Renal cortex interstitium (tissue), 11 donors: ENCODE results near the gene PES1. TPM values are rescaled to one million over a fixed set of nuclear protein-coding genes. Genes with fewer than 3 reads are reported as not detected.
"Not testable (repeated sequence)": the region's sequence is repeated elsewhere in the genome, so short reads cannot be mapped to it uniquely, and the experiment has no call there.

ENCODE experiments used
- DNase-seq, 11 donors: peaks; one replicate each; pipeline ENCODE4 v3.0.0-alpha.2; 2013; ENCODE audit warnings: low read depth in 9 of 11, low spot score in 4 of 11; ENCODE audit errors: extremely low read depth in 1 of 11
- polyA plus RNA-seq, 3 donors: library from polyadenylated mRNA; unstranded; fragments of 120-200 nt; gene quantifications; one replicate each; pipeline ENCODE4 v1.2.1, GENCODE V29; 2013; ENCODE audit not compliant: insufficient read length in 3 of 3

Gene PES1
- polyA plus RNA-seq, 3 donors = 75.6 to 80.6 (median 77.4) TPM

DNA sequence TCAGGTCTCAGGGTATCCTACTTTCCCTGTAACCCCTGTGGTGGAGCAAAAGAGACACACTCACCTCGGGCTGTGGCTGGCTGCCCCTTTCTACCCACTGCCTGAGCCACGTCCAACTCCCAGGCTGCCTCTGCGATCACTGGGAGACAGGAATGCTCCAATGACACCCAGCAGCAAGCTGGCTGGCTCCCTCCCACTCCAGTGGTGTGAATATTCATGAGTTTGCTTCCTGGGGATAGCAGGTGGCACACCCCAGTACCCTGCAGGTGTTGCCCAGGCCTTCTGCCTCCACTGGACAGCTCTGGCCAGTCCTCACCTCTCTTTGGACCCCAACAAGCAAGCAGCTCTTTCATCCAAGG lies 27.0 kb downstream of the PES1 start:
- no peak for DNase-seq

DNA sequence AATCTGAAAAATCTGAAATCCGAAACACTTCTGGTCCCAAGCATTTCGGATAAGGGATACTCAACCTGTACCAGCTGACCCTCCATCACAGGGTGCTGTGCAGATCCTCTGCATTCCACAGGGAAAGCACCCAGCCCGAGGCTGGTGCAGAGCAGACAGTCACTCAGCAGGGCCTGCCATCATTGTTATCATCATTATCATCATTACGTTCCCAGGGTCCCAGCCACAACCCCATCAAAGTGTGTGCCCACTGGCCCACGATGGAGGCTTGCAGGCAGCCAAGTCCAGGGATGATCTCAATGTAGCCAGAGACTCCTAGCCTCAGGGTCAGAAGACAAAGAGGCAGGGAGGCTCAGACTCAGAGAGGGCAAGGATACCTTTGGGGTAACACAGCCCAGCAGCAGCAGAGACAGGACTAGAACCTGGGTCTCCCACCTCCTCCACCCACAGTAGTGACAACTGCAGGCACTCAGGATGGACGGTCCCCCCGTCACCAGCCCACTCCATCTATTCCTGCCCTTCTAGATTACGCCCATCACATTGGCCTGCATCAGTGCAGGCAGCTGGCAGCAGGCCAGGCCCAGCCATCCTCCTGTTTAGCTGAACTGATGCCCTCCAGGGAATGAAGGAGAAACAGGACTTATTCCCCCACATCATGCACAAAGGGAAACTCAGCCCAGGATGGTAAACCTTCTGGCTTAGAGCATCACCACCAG lies 27.5 kb downstream of the PES1 start:
- DNase-seq = no peak

DNA sequence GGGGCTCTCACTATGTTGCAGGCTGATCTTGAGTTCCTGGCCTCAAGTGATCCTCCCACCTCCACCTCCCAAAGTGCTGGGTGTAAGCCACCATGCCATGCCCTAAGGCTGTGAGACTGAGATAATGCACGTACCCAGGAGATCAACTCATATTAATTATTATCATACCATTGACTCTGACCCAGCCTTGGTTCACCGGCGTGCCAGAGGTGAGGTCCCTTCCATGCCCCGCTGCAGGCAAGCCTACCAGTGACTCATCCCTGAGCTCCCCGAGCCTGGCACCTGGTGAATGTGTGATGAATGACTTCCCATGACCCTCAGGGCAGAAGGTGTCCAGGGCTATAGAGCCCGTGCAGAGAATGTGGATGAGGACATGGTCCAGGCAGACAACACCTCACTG lies 29.3 kb downstream of the PES1 start:
- no peak for DNase-seq

DNA sequence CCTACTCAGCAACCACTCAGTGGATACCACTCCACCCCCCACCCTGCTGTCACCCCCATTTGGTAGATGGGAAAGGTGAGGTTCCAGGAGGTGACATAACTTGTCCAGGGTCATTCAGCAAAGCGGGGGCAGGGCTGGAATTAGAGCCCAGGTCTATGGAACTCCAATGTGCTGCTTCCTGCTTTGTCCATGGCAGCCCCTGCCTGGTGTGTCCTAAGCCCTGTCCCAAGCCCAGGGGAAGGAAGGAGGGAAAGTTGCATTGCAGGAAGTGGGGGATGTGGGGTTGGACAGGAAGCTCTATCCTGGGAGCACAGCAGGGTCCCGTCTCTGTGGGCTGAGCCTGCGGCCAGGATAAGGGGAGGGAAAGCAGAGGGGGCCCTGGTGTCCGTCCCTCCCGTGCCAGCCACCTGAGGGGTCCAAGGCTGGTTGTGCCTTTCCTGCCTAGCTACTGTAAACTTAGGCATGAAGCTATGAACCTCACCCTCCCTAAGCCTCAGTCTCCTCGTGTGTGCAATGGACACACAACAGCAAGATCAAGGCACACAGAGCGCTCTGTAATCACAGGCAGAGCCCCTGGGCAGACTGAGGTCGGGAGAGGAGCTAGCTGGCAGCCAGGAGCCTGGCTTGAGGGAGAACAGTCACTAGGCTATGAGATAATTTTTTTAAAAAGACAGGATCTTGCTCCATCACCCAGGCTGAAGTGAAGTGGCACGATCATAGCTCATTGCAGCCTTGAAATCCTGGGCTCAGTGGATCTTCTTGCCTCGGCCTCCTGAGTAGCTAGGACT lies 30.1 kb downstream of the PES1 start:
- no peak for DNase-seq

DNA sequence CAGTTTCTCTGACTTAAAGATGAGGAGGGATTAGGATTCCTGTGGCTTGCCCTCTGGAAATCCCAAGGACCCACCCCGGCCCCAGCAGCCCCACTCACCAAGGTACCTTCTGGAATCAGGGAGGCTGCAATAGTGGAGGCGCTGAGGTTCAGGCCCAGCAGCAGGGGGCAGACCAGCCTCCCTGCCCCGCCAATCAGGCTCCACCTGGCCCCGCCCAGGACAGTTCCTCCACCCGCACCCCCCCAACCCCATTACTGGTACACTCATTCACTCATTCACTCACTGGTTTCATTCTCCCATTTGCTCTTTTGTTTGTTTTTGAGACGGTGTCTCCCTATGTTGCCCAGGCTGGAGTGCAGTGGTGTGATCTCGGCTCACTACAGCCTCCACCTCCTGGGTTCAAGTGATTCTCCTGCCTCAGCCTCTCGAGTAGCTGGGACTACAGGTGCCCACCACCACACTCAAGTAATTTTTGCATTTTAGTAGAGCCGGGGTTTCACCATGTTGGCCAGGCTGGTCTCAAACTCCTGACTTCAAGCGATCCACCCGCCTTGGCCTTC lies 31.0 kb downstream of the PES1 start:
- not testable (repeated sequence) for DNase-seq

DNA sequence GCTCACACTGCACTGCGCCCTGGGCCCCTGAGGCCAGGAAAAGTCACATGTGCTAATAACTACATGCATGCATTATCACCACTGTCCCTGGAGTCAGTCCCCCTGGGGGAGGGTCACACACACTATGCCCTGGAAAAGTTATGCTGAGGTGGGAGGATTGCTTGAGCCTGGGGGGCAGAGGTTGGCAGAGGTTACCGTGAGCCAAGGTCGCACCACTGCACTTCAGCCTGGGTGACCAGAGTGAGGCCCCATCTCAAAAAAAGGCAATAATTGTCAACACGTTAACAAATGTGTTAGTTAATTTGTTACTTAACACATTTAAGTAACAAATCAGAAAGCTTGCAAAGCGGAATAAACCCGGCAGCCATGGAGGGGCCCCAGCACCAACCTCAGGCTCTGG lies 31.8 kb downstream of the PES1 start:
- no peak for DNase-seq

DNA sequence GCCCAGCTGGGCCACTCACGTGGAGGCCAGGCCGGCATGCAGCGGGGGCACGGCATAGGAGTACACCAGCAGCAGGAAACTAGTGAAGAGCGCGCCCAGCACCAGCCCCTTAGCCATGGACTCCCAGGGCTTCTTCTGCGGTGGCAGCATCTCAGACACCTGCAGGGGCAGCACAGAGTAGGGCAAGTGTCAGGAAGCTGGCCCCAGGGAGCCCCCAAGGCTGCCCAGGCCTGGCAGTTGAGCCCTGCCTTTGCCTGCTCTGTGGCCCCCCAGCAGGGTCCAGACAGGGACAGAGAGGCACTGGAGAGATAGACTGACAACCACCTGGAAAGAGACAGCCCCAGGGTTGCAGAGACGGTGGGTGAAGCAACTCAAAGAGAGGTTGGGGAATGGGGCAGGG lies 34.5 kb downstream of the PES1 start:
- no peak for DNase-seq

DNA sequence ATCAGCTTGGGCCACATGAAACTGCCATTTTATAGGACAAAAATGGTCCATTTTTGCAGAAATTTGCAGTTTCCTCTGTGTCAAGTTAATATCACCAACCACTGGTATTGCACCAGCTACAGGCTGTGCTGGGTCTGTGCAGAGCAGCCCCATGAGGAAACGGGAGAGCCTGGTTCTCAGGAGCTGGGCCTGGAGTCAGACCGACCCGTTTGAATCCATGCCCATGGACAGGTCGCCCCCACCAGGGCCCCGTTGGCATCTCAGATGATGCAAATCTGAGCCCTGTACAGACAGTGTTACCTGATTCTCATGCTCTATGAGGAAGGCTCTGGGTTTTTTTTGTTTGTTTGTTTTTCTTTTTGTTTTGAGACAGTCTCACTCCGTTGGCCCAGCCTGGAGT lies 35.3 kb downstream of the PES1 start:
- DNase-seq = no peak

DNA sequence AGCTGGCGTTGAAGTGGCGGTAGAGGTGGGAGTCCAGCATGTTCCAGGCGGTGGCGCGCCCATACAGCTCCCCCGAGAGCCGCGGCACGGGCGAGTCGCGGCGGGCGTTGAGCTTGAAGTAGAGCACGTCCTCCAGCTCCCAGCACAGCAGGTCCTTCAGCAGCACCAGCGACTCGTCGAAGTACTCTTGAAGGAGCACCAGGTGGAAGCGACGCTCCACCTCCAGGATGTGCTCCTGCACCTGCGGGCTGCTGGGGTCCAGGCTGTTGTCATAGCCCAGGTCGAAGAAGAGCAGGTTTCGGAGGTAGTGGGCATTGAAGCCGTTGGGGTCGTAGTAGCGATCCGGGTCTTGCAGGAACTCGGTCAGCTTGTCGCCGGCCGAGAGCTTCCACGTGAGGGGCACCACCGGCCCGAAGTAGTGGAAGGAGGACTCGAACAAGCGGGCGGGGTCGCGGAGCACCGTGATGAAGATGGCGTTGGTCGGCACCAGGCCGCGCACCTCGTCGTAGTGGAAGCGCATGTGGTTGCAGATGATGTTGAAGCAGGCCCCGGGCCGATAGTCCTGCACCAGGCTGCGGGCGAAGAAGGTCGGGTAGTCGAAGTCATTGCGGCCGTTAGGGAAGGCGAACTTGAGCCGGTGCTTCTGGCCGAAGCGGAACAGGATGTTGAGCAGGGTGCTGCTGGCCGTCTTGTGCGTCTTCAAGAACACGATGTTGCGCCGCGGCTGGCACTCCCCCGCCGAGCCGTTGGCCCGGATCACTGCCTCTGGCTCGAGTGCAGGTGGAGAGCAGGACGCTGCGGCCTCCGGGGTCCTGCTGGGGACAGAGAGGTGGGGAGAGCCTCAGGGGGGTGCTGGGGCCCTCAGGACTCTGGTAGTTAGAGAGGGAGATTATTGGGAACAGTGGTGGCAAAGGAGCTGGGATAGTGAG lies 36.2 kb downstream of the PES1 start:
- DNase-seq = no peak

DNA sequence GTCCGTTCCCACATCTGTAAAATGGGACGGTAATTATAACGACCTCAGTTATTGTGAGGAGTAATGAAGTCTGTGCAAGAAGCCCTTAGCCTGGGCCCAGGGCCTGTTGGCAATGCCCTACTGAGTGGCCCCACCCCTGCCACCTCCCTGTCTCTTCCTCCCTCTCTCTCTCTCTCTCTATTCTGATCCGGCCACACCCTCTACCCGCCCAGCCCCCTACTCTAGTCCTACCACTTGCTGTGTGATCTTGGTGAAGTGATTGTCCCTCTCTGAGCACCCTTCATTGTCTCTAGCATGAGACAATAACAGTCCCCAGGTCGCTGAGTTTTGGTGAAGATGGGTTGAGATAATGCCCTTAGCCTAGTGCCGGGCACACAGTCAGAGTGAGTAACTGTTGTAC lies 37.7 kb downstream of the PES1 start:
- no peak for DNase-seq

DNA sequence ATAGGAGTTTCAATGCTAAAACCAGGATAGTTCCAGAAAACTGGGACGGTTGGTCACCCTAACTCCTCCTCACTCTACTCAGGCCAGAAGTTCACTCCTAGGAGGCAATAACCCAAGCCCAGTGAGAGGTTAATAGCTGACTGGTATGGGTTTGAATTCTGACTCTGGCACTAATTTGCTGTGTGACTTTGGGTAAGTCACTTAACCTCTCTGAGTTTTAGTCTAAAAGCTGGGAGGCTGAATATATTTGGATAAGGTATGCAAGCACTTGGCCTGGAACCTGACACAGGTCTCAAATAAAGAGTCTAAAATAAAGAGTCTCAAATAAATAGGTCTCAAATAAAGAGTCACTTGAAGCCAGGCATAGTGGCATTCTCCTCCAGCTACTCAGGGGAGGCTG lies 39.0 kb downstream of the PES1 start:
- DNase-seq = no peak

DNA sequence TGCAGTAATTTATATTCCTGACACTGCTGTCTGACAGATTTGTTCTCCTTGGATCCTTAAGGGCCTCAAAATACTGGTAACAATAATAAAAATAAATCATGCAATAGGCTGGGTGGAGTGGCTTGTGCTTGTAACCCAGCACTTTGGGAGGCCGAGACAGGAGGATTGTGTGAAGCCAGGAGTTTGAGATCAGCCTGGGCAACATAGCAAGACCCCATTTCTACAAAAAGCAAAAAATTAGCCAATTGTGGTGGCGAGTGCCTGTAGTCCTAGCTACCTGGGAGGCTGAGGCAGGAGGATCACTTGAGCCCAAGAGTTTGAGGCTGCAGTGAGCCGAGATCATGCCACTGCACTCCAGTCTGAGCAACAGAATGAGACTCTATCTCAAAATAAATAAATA lies 39.9 kb downstream of the PES1 start:
- DNase-seq = not testable (repeated sequence)

DNA sequence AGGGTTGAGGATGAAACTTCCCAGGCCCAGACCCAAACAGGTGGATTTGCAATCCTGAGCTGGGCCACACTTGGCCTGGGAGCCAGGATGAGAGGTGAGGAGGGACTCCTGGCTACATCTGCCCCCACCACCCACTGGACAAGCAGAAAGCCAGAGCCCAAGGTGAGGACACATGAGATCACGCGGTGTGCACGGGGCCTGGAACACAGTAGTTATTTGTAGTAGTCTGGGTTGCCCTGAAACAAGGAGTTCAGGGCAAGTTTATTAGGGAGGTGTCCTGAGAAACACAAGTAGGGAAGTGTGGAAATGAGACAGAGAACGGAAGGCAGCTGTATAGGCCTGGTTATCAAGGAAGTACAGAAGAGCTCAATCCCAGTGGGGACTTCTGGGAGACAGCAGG lies 44.5 kb downstream of the PES1 start:
- no peak for DNase-seq

DNA sequence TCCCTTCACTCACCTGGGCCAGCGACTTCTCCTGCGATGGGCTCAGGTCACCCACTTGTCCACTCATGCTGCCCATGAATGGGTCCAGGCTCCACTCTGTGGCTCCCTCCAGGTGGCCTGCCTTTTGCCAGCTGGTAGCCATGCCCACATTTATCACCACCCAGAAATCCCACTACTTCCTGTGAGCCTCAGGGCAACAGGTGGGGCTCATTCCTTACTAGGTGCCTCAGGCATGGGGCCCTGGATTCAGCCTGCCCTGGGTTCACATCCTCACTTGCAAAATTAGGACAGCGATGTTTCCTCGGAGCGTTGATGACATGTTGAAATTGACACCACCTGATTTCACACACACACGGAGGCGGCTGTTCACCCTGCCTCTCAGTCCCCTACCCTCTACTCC lies 45.1 kb downstream of the PES1 start, which contains the start of gene SEC14L6:
SEC14L6 (minus strand) TSS at position 126 of the 400 bp plus-strand sequence; CDS start at position 67, 59 bp downstream.
- DNase-seq = no peak

DNA sequence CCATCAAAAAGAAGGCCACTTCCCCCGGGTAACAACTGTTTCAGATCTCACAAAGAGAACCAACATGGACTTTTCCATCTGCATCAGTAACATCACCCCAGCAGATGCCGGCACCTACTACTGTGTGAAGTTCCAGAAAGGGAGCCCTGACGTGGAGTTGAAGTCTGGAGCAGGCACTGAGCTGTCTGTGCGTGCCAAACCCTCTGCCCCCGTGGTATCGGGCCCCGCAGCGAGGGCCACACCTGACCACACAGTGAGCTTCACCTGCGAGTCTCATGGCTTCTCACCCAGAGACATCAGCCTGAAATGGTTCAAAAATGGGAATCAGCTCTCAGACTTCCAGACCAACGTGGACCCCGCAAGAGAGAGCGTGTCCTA lies 48.9 kb downstream of the PES1 start:
- DNase-seq = no peak

DNA sequence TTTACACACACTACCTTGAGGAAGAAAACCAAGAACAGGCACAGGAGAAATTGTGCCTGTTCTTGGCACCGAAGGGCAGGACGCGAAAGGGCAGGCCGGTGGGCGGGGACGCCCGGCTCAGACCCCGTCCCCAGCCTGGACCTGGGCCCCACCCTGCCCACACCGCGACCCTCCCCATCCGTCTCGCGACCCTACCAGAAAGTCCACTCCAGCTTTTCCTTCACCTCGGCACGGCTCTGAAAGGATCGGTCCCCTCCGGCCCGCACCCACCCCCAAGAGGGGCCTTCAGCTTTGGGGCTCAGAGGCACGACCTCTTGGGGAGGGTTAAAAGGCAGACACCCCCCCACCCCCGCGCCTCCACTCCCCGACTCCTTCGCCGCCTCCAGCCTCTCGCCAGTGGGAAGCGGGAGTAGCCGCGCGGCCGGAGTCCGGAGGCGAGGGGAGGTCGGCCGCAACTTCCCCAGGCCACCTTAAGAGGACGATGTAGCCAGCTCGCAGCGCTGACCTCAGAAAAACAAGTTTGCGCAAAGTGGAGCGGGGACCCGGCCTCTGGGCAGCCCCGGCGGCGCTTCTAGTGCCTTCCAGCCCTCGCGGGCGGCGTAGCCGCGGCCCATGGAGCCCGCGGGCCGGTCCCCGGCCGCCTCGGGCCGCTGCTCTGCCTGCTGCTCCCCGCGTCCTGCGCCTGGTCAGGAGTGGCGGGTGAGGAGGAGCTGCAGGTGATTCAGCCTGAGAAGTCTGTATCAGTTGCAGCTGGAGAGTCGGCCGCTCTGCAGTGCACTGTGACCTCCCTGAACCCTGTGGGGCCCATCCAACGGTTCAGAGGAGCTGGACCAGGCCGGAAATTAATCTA lies 49.5 kb downstream of the PES1 start:
- peak in 4 of 11 donors; percentile 24 to 48 (median 32) for DNase-seq

DNA sequence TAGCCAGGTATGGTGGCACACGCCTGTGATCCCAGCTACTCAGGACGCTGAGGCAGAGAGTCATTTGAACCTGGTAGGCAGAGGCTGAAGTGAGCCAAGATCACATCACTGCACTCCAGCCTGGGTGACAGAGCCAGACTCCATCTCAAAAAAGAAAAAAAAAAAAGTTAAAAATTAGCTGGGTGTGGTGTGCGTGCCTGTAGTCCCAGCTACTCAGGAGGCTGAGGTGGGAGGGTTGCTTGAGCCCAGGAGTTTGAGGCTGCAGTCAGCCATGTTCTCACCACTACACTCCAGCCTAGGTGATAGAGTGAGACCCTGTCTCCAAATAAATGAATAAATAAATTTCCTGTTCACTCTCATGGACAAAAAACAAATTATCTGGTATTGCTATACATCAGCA lies 50.2 kb downstream of the PES1 start:
- not testable (repeated sequence) for DNase-seq

DNA sequence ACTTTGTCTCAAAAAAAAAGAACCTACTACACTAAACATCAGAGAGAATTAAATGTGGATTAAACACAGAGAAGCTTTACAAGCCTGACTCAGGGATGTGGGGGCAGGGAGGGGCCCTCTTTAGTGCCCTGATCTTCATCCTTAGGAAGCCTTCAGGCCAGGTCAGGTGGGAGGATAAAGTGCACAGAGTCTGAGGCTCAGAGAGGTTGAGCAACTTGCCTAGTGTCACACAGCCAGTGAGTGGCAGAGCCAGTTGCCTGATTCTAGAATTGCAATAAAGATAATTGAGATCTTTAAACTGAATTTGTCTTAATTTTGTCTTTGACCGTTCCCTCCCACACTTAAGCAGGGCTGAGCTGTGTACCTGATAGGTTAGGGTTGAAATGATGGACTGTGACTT lies 52.3 kb downstream of the PES1 start:
- DNase-seq = no peak

DNA sequence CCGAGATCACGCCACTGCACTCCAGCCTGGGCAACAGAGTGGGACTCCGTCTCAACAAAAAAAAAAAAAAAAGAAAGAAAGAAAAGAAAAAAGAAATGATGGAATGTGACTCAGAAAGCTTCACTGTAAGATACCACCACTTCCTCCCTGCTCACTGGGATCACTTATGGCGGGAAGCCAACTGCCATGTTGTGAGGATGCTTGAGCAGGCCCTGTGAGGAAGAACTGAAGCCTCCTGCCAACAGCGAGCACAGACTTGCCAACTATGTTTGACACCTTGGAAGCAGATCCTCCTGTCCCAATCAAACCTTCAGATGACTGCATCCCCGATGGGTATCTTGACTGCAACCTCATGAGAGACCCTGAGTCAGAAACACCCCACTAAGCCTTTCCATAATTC lies 53.4 kb downstream of the PES1 start:
- DNase-seq = no peak
